ENCODE measurements around the gene WASF1. TPM values are rescaled to one million over a fixed set of nuclear protein-coding genes. Genes with fewer than 3 reads are reported as not detected.

The WASF1 gene
- total RNA-seq, 3 donors from 2014 or later (not counting 1 experiment from before 2014, with no cell fraction given): 0.25 to 0.90 (median 0.45) TPM

GRCh38 chr6:110095935-110096334 lies 83.5 kb downstream of the WASF1 start:
- peaks cover 5% of the 10 kb centered on the region in 2 donors for H3K27me3 Mint-ChIP-seq (ENCODE audit: low read depth in 2 of 2)
- no peak for TF ChIP-seq CTCF (IDR thresholded peaks at IDR 0.05)
- Histone ChIP-seq H3K4me3 (ENCODE audit: low read length) (no peak overlapping the region), H3K9me3 (ENCODE audit: control insufficient read depth, insufficient read depth, low read length) (no peaks in the 10 kb centered on the region), H3K27ac (ENCODE audit: low read length) (no peak overlapping the region), H3K36me3 (ENCODE audit: control insufficient read depth, insufficient read depth, low read length) (no peaks in the 10 kb centered on the region), H3K4me1 (ENCODE audit: control insufficient read depth, insufficient read depth, low read length) (no peaks in the 10 kb centered on the region), H3K27me3 (ENCODE audit: control insufficient read depth, insufficient read depth, low read length) (no peaks in the 10 kb centered on the region)
- no peak for DNase-seq
- no peaks in the 10 kb centered on the region for H3K4me1 Mint-ChIP-seq
- H3K9me3 Mint-ChIP-seq: no peaks in the 10 kb centered on the region
- H3K4me3 Mint-ChIP-seq: no peak overlapping the region
- H3K27ac Mint-ChIP-seq: no peak overlapping the region
- 71% methylated on average over 1 of the region's 1 CpG for WGBS (ENCODE audit: insufficient coverage)
- H3K36me3 Mint-ChIP-seq: no peaks in the 10 kb centered on the region
- no peak for ATAC-seq
- intact Hi-C loops (cut with micrococcal nuclease): no loop called here

- no peak overlapping the region for H3K4me3 Mint-ChIP-seq
- H3K9me3 ChIP-seq (ENCODE audit: control insufficient read depth, insufficient read depth, low read length): no peaks in the 10 kb centered on the region
- H3K9me3 Mint-ChIP-seq: no peaks in the 10 kb centered on the region
- DNase-seq (no peak), ATAC-seq (no peak)
- H3K27ac Mint-ChIP-seq: no peak overlapping the region
- H3K27me3 Mint-ChIP-seq (ENCODE audit: low read depth in 2 of 2): peaks cover 4 to 5% of the 10 kb centered on the region in 2 donors
- H3K27me3 ChIP-seq (ENCODE audit: control insufficient read depth, insufficient read depth, low read length): no peaks in the 10 kb centered on the region
- no peak overlapping the region for H3K4me3 ChIP-seq (ENCODE audit: low read length)
- intact Hi-C loops (cut with micrococcal nuclease): no loop called here
- H3K36me3 Mint-ChIP-seq: no peaks in the 10 kb centered on the region
- no peak for TF ChIP-seq CTCF (IDR thresholded peaks at IDR 0.05)
- H3K4me1 ChIP-seq (ENCODE audit: control insufficient read depth, insufficient read depth, low read length): no peaks in the 10 kb centered on the region
- no peaks in the 10 kb centered on the region for H3K4me1 Mint-ChIP-seq
- H3K27ac ChIP-seq (ENCODE audit: low read length): no peak overlapping the region
- H3K36me3 ChIP-seq (ENCODE audit: control insufficient read depth, insufficient read depth, low read length): no peaks in the 10 kb centered on the region
- 91% methylated on average over 1 of the region's 1 CpG for WGBS (ENCODE audit: insufficient coverage)
Observed at GRCh38 chr6:110095101-110095500, 84.4 kb downstream of the WASF1 start.

GRCh38 chr6:110093981-110094380 lies 85.5 kb downstream of the WASF1 start:
- H3K4me1 Mint-ChIP-seq: no peaks in the 10 kb centered on the region
- ATAC-seq (no peak), DNase-seq (no peak)
- TF ChIP-seq CTCF (IDR thresholded peaks at IDR 0.05): no peak
- H3K9me3 Mint-ChIP-seq: no peaks in the 10 kb centered on the region
- Histone ChIP-seq H3K4me1 (ENCODE audit: control insufficient read depth, insufficient read depth, low read length) (no peaks in the 10 kb centered on the region), H3K9me3 (ENCODE audit: control insufficient read depth, insufficient read depth, low read length) (no peaks in the 10 kb centered on the region), H3K27ac (ENCODE audit: low read length) (no peak overlapping the region), H3K27me3 (ENCODE audit: control insufficient read depth, insufficient read depth, low read length) (no peaks in the 10 kb centered on the region), H3K36me3 (ENCODE audit: control insufficient read depth, insufficient read depth, low read length) (no peaks in the 10 kb centered on the region), H3K4me3 (ENCODE audit: low read length) (no peak overlapping the region)
- H3K36me3 Mint-ChIP-seq: no peaks in the 10 kb centered on the region
- H3K27me3 Mint-ChIP-seq (ENCODE audit: low read depth in 2 of 2): peaks cover 0 to 7% of the 10 kb centered on the region in 2 donors
- WGBS (ENCODE audit: insufficient coverage): 76% methylated on average over 1 of the region's 1 CpG
- H3K4me3 Mint-ChIP-seq: no peak overlapping the region
- intact Hi-C loops (cut with micrococcal nuclease): no loop called here
- no peak overlapping the region for H3K27ac Mint-ChIP-seq

GRCh38 chr6:110090876-110091275 lies 88.6 kb downstream of the WASF1 start:
- DNase-seq (no peak), ATAC-seq (no peak)
- H3K27me3 ChIP-seq (ENCODE audit: control insufficient read depth, insufficient read depth, low read length): no peaks in the 10 kb centered on the region
- no peaks in the 10 kb centered on the region for H3K36me3 ChIP-seq (ENCODE audit: control insufficient read depth, insufficient read depth, low read length)
- H3K4me1 Mint-ChIP-seq: no peaks in the 10 kb centered on the region
- TF ChIP-seq CTCF (IDR thresholded peaks at IDR 0.05): no peak
- H3K27ac Mint-ChIP-seq: no peak overlapping the region
- no peaks in the 10 kb centered on the region for H3K9me3 ChIP-seq (ENCODE audit: control insufficient read depth, insufficient read depth, low read length)
- H3K4me3 ChIP-seq (ENCODE audit: low read length): no peak overlapping the region
- intact Hi-C loops (cut with micrococcal nuclease): no loop called here
- H3K4me3 Mint-ChIP-seq: no peak overlapping the region
- H3K36me3 Mint-ChIP-seq: no peaks in the 10 kb centered on the region
- H3K4me1 ChIP-seq (ENCODE audit: control insufficient read depth, insufficient read depth, low read length): no peaks in the 10 kb centered on the region
- no peaks in the 10 kb centered on the region for H3K9me3 Mint-ChIP-seq
- peaks cover 0 to 7% of the 10 kb centered on the region in 2 donors for H3K27me3 Mint-ChIP-seq (ENCODE audit: low read depth in 2 of 2)
- H3K27ac ChIP-seq (ENCODE audit: low read length): no peak overlapping the region
